Calu3 (cell line): ENCODE measurements around the gene MGAT5. TPM values are rescaled to one million over a fixed set of nuclear protein-coding genes. Genes with fewer than 3 reads are reported as not detected.

Experiments used
- BruUV-seq: library from RNA; stranded (reverse); fragments of 400-500 nt; replicated peaks from 2 replicates; lab custom pipeline; 2021; lab: Mats Ljungman, UMichigan
- CTCF ChIA-PET: fragments of 300-600 bp; sonication (Branson Sonifier 250); formaldehyde crosslinking; loops from one replicate; lab custom pipeline; 2022; ENCODE audit warnings: antibody characterized with exemption; lab: Charles Lee
- DNase-seq: peaks from one replicate; pipeline ENCODE4 v3.0.0; 2022
- H3K27ac Mint-ChIP-seq: one replicate; pipeline ENCODE4 v1.8.0; 2022; ENCODE audit warnings: mixed read lengths; ENCODE audit not compliant: unreplicated experiment
- H3K27me3 Mint-ChIP-seq: one replicate; pipeline ENCODE4 v1.8.0; 2022; ENCODE audit warnings: mixed read lengths; ENCODE audit not compliant: unreplicated experiment
- H3K36me3 Mint-ChIP-seq: one replicate; pipeline ENCODE4 v1.8.0; 2022; ENCODE audit warnings: mild to moderate bottlenecking, moderate library complexity, mixed read lengths; ENCODE audit not compliant: insufficient read depth, unreplicated experiment
- H3K4me1 Mint-ChIP-seq: one replicate; pipeline ENCODE4 v1.8.0; 2022; ENCODE audit warnings: mild to moderate bottlenecking, low read depth, mixed read lengths; ENCODE audit not compliant: unreplicated experiment
- H3K4me3 Mint-ChIP-seq: one replicate; pipeline ENCODE4 v1.8.0; 2022; ENCODE audit warnings: mild to moderate bottlenecking, low read depth, moderate library complexity, mixed read lengths; ENCODE audit not compliant: unreplicated experiment
- H3K9me3 Mint-ChIP-seq: one replicate; pipeline ENCODE4 v1.8.0; 2022; ENCODE audit warnings: low read depth, mixed read lengths; ENCODE audit not compliant: unreplicated experiment
- CTCF ChIP-seq: fragments of 200-600 bp; IDR thresholded peaks from one replicate; pipeline ENCODE4 v1.8.0; 2022; ENCODE audit warnings: antibody characterized with exemption; ENCODE audit not compliant: unreplicated experiment
- intact Hi-C: fragments of 100-400 bp; cut with micrococcal nuclease; formaldehyde crosslinking; loops from one replicate; pipeline ENCODE4 v1.10.0; 2022; ENCODE audit not compliant: unreplicated experiment
- total RNA-seq: library from RNA; stranded (reverse); gene quantifications from 2 replicates; pipeline ENCODE4 v1.2.3, GENCODE V29; 2022

Gene MGAT5
- total RNA-seq, 1 experiment from 2014 or later, result 129 TPM

- no peak for TF ChIP-seq CTCF
- Mint-ChIP-seq H3K9me3 (no peaks in the 10 kb centered on the region), H3K4me3 (no peak overlapping the region), H3K27ac (no peak overlapping the region), H3K36me3 (peaks cover 13% of the 10 kb centered on the region), H3K27me3 (no peaks in the 10 kb centered on the region), H3K4me1 (peaks cover 8% of the 10 kb centered on the region)
- CTCF ChIA-PET, result no interaction called here
- no TSS peak for BruUV-seq
- intact Hi-C loops, result no loop called here
- DNase-seq, result no peak
Measured at GRCh38 chr2:134370655-134371445, 117.0 kb downstream of the MGAT5 start.

- Mint-ChIP-seq H3K27me3 (no peaks in the 10 kb centered on the region), H3K9me3 (no peaks in the 10 kb centered on the region), H3K36me3 (peaks cover 13% of the 10 kb centered on the region), H3K4me1 (peaks cover 8% of the 10 kb centered on the region), H3K4me3 (no peak overlapping the region), H3K27ac (no peak overlapping the region)
- TF ChIP-seq CTCF, result no peak
- DNase-seq, result no peak
- BruUV-seq, result no TSS peak
- intact Hi-C loops, result no loop called here
- CTCF ChIA-PET, result no interaction called here
Measured at GRCh38 chr2:134372141-134372540, 118.3 kb downstream of the MGAT5 start.

- CTCF ChIA-PET, result no interaction called here
- Mint-ChIP-seq H3K27me3 (no peaks in the 10 kb centered on the region), H3K36me3 (peaks cover 13% of the 10 kb centered on the region), H3K4me3 (no peak overlapping the region), H3K4me1 (peaks cover 8% of the 10 kb centered on the region), H3K27ac (peak overlapping the region; percentile 47), H3K9me3 (no peaks in the 10 kb centered on the region)
- no peak for TF ChIP-seq CTCF
- no peak for DNase-seq
- intact Hi-C loops, result no loop called here
- no TSS peak for BruUV-seq
Measured at GRCh38 chr2:134372611-134373131, 118.8 kb downstream of the MGAT5 start.

- H3K4me1 Mint-ChIP-seq, result no peaks in the 10 kb centered on the region
- no peaks in the 10 kb centered on the region for H3K36me3 Mint-ChIP-seq
- intact Hi-C loops, result loop anchor here (1.0 kb wide), 1 partner anchor 75 kb away; no protein-coding TSS in a partner anchor
- no peak for TF ChIP-seq CTCF
- peak; percentile 25 for DNase-seq
- H3K9me3 Mint-ChIP-seq, result no peaks in the 10 kb centered on the region
- no peaks in the 10 kb centered on the region for H3K27me3 Mint-ChIP-seq
- H3K27ac Mint-ChIP-seq, result no peak overlapping the region
- no peak overlapping the region for H3K4me3 Mint-ChIP-seq
- BruUV-seq, result no TSS peak
- CTCF ChIA-PET, result interaction anchor here (0.6 to 2.0 kb wide), 6 partner anchors 30 to 258 kb away, joined by 3 to 16 read pairs (median 5); no protein-coding TSS in a partner anchor
Measured at GRCh38 chr2:134375935-134376334, 122.1 kb downstream of the MGAT5 start.
